Raji (cell line): ENCODE results near the gene EFCAB9.

ENCODE experiments used
- POLR2A ChIP-seq: IDR thresholded peaks from 2 replicates; pipeline ENCODE4 v1.6.1; 2011; ENCODE audit warnings: low read depth, low read length, control low read depth; ENCODE audit not compliant: insufficient read depth

EFCAB9 gene

GRCh38 chr5:172162987-172163343 lies 31.0 kb upstream of the EFCAB9 start:
- TF ChIP-seq POLR2A, result no peak

- TF ChIP-seq POLR2A, result no peak
These were observed 30.6 kb upstream of the EFCAB9 start for GRCh38 chr5:172163346-172163745.

- no peak for TF ChIP-seq POLR2A
These were observed 29.2 kb upstream of the EFCAB9 start for GRCh38 chr5:172164769-172165212.

- no peak for TF ChIP-seq POLR2A
These were observed 28.5 kb upstream of the EFCAB9 start for GRCh38 chr5:172165465-172165864.

GRCh38 chr5:172166030-172166826 lies 27.7 kb upstream of the EFCAB9 start:
- no peak for TF ChIP-seq POLR2A

GRCh38 chr5:172167895-172168294 lies 26.1 kb upstream of the EFCAB9 start:
- TF ChIP-seq POLR2A, result no peak

- TF ChIP-seq POLR2A, result no peak
These were observed 25.7 kb upstream of the EFCAB9 start for GRCh38 chr5:172168311-172168710.

GRCh38 chr5:172169216-172169615 lies 24.8 kb upstream of the EFCAB9 start:
- TF ChIP-seq POLR2A, result no peak

GRCh38 chr5:172170251-172170701 lies 23.7 kb upstream of the EFCAB9 start:
- TF ChIP-seq POLR2A, result no peak

GRCh38 chr5:172171118-172171517 lies 22.9 kb upstream of the EFCAB9 start:
- TF ChIP-seq POLR2A, result no peak

- no peak for TF ChIP-seq POLR2A
These were observed 20.9 kb upstream of the EFCAB9 start for GRCh38 chr5:172172912-172173563.

GRCh38 chr5:172173564-172174153 lies 20.3 kb upstream of the EFCAB9 start:
- TF ChIP-seq POLR2A, result no peak

GRCh38 chr5:172175263-172175719 lies 18.7 kb upstream of the EFCAB9 start:
- peak; percentile 91 for TF ChIP-seq POLR2A

- TF ChIP-seq POLR2A, result no peak
These were observed 16.8 kb upstream of the EFCAB9 start for GRCh38 chr5:172177176-172177575.

GRCh38 chr5:172178301-172178987 lies 15.5 kb upstream of the EFCAB9 start:
- no peak for TF ChIP-seq POLR2A
